Fibroblast of the conjunctiva (primary cell): ENCODE results near the gene BCAT1.

Experiments used
- DNase-seq: peaks from one replicate; pipeline ENCODE4 v3.0.0-alpha.2; 2010; ENCODE audit warnings: low read depth

The BCAT1 gene

GRCh38 chr12:24768415-24768814 lies 180.5 kb downstream of the BCAT1 start:
- no peak for DNase-seq

- DNase-seq = no peak
These were observed 181.9 kb downstream of the BCAT1 start for GRCh38 chr12:24767016-24767415.

GRCh38 chr12:24764712-24765111 lies 184.2 kb downstream of the BCAT1 start:
- DNase-seq = no peak

- DNase-seq = no peak
These were observed 188.1 kb downstream of the BCAT1 start for GRCh38 chr12:24760606-24761378.

GRCh38 chr12:24760162-24760561 lies 188.7 kb downstream of the BCAT1 start:
- DNase-seq = no peak
